Neural progenitor cell (in vitro differentiated cells): Measurements from ENCODE around the gene NBAS. TPM values are rescaled to one million over a fixed set of nuclear protein-coding genes. Genes with fewer than 3 reads are reported as not detected.

Source experiments
- DNase-seq: peaks from one replicate; pipeline ENCODE4 v3.0.0-alpha.2; 2016; ENCODE audit warnings: low spot score
- H2AFZ ChIP-seq: fragments of 200-600 bp; sonication (generic); replicated peaks from 2 replicates; pipeline ENCODE4 v1.6.1; 2016; ENCODE audit warnings: antibody characterized with exemption
- H3F3A ChIP-seq: fragments of 200-600 bp; sonication (generic); 2 replicates; pipeline ENCODE4 v1.6.1; 2016; ENCODE audit warnings: antibody characterized with exemption, low read depth
- H3K27ac ChIP-seq: fragments of 200-600 bp; sonication (generic); 2 replicates; pipeline ENCODE4 v1.5.1; 2016; ENCODE audit warnings: mild to moderate bottlenecking
- H3K27me3 ChIP-seq: fragments of 200-600 bp; sonication (generic); 2 replicates; pipeline ENCODE4 v1.6.1; 2016; ENCODE audit warnings: mild to moderate bottlenecking, moderate library complexity
- H3K36me3 ChIP-seq: fragments of 200-600 bp; sonication (generic); 2 replicates; pipeline ENCODE4 v1.5.1; 2016
- H3K4me1 ChIP-seq: fragments of 200-600 bp; sonication (generic); 2 replicates; pipeline ENCODE4 v1.6.1; 2016; ENCODE audit warnings: mixed run types
- H3K4me2 ChIP-seq: fragments of 200-600 bp; sonication (generic); 2 replicates; pipeline ENCODE4 v1.6.1; 2016
- H3K4me3 ChIP-seq: fragments of 200-600 bp; sonication (generic); 2 replicates; pipeline ENCODE4 v1.5.1; 2016
- H3K79me2 ChIP-seq: fragments of 200-600 bp; sonication (generic); 2 replicates; pipeline ENCODE4 v1.6.1; 2016; ENCODE audit warnings: low read depth
- H3K9ac ChIP-seq: fragments of 200-600 bp; sonication (generic); 2 replicates; pipeline ENCODE4 v1.6.1; 2016
- H3K9me3 ChIP-seq: fragments of 200-600 bp; sonication (generic); 2 replicates; pipeline ENCODE4 v1.5.1; 2016; ENCODE audit warnings: low read depth
- H4K20me1 ChIP-seq: fragments of 200-600 bp; sonication (generic); 2 replicates; pipeline ENCODE4 v1.6.1; 2016; ENCODE audit warnings: low read depth
- H3K27ac Mint-ChIP-seq: 3 replicates; pipeline ENCODE4 v1.8.0; 2021; ENCODE audit warnings: mixed read lengths
- H3K27me3 Mint-ChIP-seq: 2 replicates; pipeline ENCODE4 v1.8.0; 2022; ENCODE audit warnings: low read depth, mild to moderate bottlenecking, inconsistent platforms, moderate library complexity, mixed read lengths; ENCODE audit not compliant: insufficient read depth
- H3K36me3 Mint-ChIP-seq: 3 replicates; pipeline ENCODE4 v1.8.0; 2021; ENCODE audit warnings: mixed read lengths
- H3K4me1 Mint-ChIP-seq: 3 replicates; pipeline ENCODE4 v1.8.0; 2021; ENCODE audit warnings: mixed read lengths
- H3K4me3 Mint-ChIP-seq: 3 replicates; pipeline ENCODE4 v1.8.0; 2021; ENCODE audit warnings: mild to moderate bottlenecking, moderate library complexity, mixed read lengths
- H3K9me3 Mint-ChIP-seq: 3 replicates; pipeline ENCODE4 v1.8.0; 2020; ENCODE audit warnings: mixed read lengths
- EZH2 ChIP-seq: fragments of 200-600 bp; sonication (generic); IDR thresholded peaks from 2 replicates; pipeline ENCODE4 v1.6.1; 2017; ENCODE audit warnings: antibody characterized with exemption, mild to moderate bottlenecking, moderate library complexity
- EZH2phosphoT487 ChIP-seq: fragments of 200-600 bp; sonication (generic); IDR thresholded peaks from 2 replicates; pipeline ENCODE4 v1.6.1; 2017; ENCODE audit warnings: antibody characterized with exemption
- total RNA-seq: library from RNA; depleted of rRNA; stranded (reverse); fragments of >200 nt; gene quantifications from 2 replicates; pipeline ENCODE4 v1.2.3, GENCODE V29; 2015; ENCODE audit warnings: low replicate concordance
- TF ChIP-seq, protein P1 (sequence below): fragments of 200-600 bp; sonication (generic); IDR thresholded peaks from 2 replicates; pipeline ENCODE4 v1.5.1; 2017; ENCODE audit warnings: antibody characterized with exemption, mild to moderate bottlenecking

NBAS gene
- total RNA-seq, 1 donor from 2014 or later: 58.0 TPM

DNA sequence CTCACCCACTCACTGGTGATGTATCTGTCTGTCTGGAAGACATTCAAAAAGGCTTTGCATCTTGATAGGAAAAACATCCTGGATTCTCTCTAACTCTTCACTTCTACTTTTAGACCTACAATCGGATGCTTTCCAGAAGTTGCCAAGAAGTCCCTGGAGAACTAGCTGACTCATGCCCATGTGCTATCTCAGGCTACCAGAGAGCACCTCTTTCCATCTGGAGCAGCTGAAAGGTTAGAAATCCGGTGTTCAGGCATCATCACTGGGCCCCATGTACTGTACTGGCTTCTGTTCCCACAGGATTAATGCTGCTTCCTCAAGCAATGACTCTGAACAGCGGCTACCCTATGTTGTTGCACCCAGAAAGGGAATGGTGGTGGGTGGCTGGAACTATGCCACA lies 259.0 kb downstream of the NBAS start:
- Mint-ChIP-seq H3K27me3 (peaks cover 2% of the 10 kb centered on the region), H3K9me3 (no peaks in the 10 kb centered on the region)
- no peak overlapping the region for H3K27ac ChIP-seq

DNA sequence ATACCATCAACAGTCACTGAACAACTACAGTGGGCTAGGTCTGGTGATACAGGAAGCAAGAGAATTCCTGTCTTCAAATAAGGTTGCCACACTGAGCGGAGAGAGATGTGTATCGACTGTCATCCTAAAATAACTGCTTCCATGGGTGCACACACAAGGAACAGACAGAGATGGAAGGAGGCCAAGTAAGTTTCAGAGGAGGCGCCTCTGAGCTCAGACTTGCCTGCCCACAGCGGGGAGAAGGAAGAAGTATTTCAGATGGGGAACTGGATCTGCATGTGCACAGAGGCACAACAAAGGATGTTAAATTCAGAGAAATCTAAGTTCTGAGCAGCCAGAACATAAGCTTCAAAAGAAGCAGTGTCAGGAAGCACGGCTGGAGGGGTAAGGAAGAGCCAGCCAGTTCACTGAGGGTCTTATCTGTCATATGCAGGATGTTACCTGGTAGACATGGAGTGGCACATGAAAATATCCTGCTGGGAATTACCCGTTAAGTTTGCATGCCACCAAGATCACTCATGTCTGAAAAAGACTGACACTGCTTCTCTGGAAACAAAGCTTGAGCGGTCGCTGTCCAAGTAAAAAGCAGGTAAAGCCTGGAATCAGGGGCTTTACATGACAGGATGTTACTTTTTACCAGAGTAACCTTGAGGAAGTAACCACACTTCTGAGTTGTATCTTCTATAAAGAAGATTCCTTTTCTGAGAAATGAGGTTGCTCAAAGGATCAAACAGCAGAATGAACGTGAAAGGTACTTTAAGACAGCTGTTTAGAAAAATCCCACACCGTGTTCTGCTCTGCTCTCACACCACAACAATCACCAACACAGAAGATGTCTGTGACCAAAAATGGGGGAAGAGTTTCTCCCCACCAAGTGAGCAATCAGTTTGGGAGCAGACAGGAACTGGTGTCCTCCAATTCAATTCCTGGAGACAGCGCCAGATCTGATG lies 260.2 kb downstream of the NBAS start:
- no peaks in the 10 kb centered on the region for H3K9me3 Mint-ChIP-seq
- DNase-seq: no peak
- Histone ChIP-seq H3K27ac (no peak overlapping the region), H3K4me1 (no peaks in the 10 kb centered on the region), H4K20me1 (no peaks in the 10 kb centered on the region), H3K79me2 (no peaks in the 10 kb centered on the region), H3K4me3 (no peak overlapping the region), H3K36me3 (no peaks in the 10 kb centered on the region), H3K27me3 (no peaks in the 10 kb centered on the region), H3K4me2 (no peak overlapping the region), H2AFZ (no peak overlapping the region), H3K9me3 (no peaks in the 10 kb centered on the region), H3F3A (no peaks in the 10 kb centered on the region), H3K9ac (no peak overlapping the region)
- no peak for TF ChIP-seq EZH2phosphoT487
- TF ChIP-seq EZH2: no peak
- TF ChIP-seq, protein P1, sequence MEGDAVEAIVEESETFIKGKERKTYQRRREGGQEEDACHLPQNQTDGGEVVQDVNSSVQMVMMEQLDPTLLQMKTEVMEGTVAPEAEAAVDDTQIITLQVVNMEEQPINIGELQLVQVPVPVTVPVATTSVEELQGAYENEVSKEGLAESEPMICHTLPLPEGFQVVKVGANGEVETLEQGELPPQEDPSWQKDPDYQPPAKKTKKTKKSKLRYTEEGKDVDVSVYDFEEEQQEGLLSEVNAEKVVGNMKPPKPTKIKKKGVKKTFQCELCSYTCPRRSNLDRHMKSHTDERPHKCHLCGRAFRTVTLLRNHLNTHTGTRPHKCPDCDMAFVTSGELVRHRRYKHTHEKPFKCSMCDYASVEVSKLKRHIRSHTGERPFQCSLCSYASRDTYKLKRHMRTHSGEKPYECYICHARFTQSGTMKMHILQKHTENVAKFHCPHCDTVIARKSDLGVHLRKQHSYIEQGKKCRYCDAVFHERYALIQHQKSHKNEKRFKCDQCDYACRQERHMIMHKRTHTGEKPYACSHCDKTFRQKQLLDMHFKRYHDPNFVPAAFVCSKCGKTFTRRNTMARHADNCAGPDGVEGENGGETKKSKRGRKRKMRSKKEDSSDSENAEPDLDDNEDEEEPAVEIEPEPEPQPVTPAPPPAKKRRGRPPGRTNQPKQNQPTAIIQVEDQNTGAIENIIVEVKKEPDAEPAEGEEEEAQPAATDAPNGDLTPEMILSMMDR: no peak
- peaks cover 4% of the 10 kb centered on the region for H3K4me1 Mint-ChIP-seq
- peaks cover 30% of the 10 kb centered on the region for H3K36me3 Mint-ChIP-seq
- no peak overlapping the region for H3K4me3 Mint-ChIP-seq
- H3K27me3 Mint-ChIP-seq: peaks cover 2% of the 10 kb centered on the region
- H3K27ac Mint-ChIP-seq: no peak overlapping the region

More for the DNA sequence above, 259.0 kb downstream of the NBAS start:
- H3K9me3 ChIP-seq: no peaks in the 10 kb centered on the region
- no peaks in the 10 kb centered on the region for H3K27me3 ChIP-seq
- no peak overlapping the region for H3K4me3 ChIP-seq
- peaks cover 32% of the 10 kb centered on the region for H3K36me3 Mint-ChIP-seq
- H3K4me1 ChIP-seq: no peaks in the 10 kb centered on the region
- H3K9ac ChIP-seq: no peak overlapping the region
- no peaks in the 10 kb centered on the region for H3K79me2 ChIP-seq
- no peak overlapping the region for H3K27ac Mint-ChIP-seq
- H3K36me3 ChIP-seq: no peaks in the 10 kb centered on the region
- no peak for DNase-seq
- no peak overlapping the region for H2AFZ ChIP-seq
- H3K4me2 ChIP-seq: no peak overlapping the region
- H4K20me1 ChIP-seq: no peaks in the 10 kb centered on the region
- H3F3A ChIP-seq: no peaks in the 10 kb centered on the region
- no peak overlapping the region for H3K4me3 Mint-ChIP-seq
- H3K4me1 Mint-ChIP-seq: peaks cover 4% of the 10 kb centered on the region
- no peak for TF ChIP-seq EZH2phosphoT487
- no peak for TF ChIP-seq EZH2
- TF ChIP-seq, protein P1: no peak

DNA sequence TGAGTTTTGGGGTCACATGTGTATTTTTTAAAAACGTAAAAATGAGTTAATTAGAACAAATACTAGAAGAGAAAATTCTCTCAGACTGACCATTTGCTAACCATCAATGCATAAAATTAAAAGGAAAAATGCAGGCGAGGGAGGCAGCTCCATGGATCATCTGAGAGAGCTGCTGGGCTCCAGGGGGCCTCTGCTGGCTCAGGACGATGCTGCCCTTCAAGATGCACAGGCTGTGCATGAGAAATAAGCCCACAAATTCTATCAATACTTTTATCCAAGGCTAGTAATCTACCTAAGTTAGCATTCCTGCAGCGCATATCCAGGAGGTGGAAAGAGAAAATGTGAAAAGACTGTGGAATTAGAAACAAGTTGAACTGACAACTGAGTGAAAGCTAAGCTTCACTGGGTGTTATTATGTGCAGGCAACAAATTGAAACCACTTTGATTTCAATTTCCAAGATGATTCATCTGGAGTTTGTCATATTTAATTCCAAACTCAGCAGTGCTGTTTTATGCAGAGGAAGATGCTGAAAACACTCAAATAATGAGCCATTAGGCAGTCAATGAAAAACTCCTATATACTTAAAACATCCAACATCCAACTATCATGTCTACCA lies 261.1 kb downstream of the NBAS start:
- no peak overlapping the region for H3K4me2 ChIP-seq
- no peak overlapping the region for H3K27ac Mint-ChIP-seq
- H3K9me3 Mint-ChIP-seq: no peaks in the 10 kb centered on the region
- H4K20me1 ChIP-seq: no peaks in the 10 kb centered on the region
- DNase-seq: no peak
- H3K4me1 Mint-ChIP-seq: peaks cover 4% of the 10 kb centered on the region
- H3K27me3 ChIP-seq: no peaks in the 10 kb centered on the region
- H3K27me3 Mint-ChIP-seq: peaks cover 2% of the 10 kb centered on the region
- H3F3A ChIP-seq: no peaks in the 10 kb centered on the region
- H3K9ac ChIP-seq: no peak overlapping the region
- no peak overlapping the region for H3K4me3 ChIP-seq
- TF ChIP-seq EZH2: no peak
- TF ChIP-seq, protein P1: no peak
- no peak for TF ChIP-seq EZH2phosphoT487
- H3K9me3 ChIP-seq: no peaks in the 10 kb centered on the region
- peaks cover 31% of the 10 kb centered on the region for H3K36me3 Mint-ChIP-seq
- H3K27ac ChIP-seq: no peak overlapping the region
- H3K36me3 ChIP-seq: no peaks in the 10 kb centered on the region
- no peaks in the 10 kb centered on the region for H3K4me1 ChIP-seq
- no peaks in the 10 kb centered on the region for H3K79me2 ChIP-seq
- no peak overlapping the region for H2AFZ ChIP-seq
- H3K4me3 Mint-ChIP-seq: no peak overlapping the region
